Stimulated activated CD8-positive, alpha-beta memory T cell treated with anti-CD3 and anti-CD28 coated beads, Interleukin-12 subunit alpha, Interleukin-12 subunit beta, amount 100 ng/mL, for 24 hours (primary cell): ENCODE data around the gene LMF1.
"Not testable (repeated sequence)": the region's sequence is repeated elsewhere in the genome, so short reads cannot be mapped to it uniquely, and the experiment has no call there.

Experiments used
- DNase-seq: peaks from one replicate; pipeline ENCODE4 v3.0.0-alpha.2; 2020; ENCODE audit errors: extremely low read depth

Gene LMF1

DNA sequence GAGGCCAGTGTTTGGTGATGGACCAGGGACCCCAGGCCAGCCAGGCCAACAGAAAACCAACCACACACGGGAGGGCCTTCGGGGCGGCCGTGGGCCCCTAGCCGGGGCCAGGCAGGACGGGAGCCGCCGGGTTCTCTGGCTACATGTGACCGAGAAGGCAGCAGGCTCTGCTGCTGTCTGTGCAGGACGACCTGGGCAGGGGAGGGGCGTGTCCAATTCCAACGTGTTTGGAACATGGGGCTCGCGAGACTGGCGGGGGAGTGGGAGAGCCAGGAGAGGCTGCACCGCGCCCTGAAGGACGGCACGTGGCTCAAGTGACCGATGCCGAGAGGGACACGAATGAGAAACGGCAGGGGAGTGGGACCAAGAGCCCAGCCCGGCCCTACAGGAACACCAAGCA lies 75.4 kb downstream of the LMF1 start:
- no peak for DNase-seq

- DNase-seq: no peak
Measured at GRCh38 chr16:894841-895240, 75.9 kb downstream of the LMF1 start.

GRCh38 chr16:894136-894535 lies 76.6 kb downstream of the LMF1 start:
- no peak for DNase-seq

DNA sequence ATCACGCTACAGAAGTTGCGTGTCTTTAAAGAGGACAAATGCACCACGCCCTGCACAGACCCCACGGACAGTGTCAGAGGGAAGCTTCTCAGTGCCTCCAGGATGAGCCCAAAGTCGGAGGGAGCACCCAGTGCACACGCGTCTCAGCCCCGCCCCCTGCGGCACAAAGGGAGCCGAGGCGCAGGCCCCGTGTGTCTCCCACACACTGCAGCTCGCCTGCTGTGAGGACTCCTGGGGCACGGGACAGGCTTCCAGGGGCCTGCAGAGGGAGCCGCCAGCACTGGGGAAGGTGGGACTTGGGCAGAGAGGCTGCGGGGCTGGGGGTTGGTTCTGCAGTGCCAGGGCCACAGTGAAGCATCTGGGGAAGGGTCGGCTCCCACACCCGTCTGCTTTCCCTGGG lies 77.4 kb downstream of the LMF1 start:
- DNase-seq: no peak

GRCh38 chr16:892536-893255 lies 78.1 kb downstream of the LMF1 start:
- no peak for DNase-seq

DNA sequence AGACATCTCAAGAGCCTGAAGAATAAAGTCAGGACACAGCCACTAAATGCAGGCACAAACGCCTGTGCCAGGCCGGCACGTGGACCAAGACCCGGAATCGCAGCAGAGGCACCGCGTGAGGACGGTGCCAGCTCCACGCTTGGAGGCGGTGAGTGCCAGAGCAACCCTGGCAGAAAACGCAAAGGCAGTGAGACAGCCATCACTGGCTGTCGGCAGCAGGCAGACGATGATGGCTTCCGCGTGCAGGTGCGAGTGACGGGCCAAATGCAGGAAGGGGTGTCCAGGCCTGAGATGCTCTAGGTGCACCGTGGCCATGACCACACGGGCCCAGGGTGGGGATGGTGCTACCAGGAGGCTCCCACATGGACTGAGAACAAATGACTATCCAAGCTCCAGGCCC lies 78.8 kb downstream of the LMF1 start:
- no peak for DNase-seq

DNA sequence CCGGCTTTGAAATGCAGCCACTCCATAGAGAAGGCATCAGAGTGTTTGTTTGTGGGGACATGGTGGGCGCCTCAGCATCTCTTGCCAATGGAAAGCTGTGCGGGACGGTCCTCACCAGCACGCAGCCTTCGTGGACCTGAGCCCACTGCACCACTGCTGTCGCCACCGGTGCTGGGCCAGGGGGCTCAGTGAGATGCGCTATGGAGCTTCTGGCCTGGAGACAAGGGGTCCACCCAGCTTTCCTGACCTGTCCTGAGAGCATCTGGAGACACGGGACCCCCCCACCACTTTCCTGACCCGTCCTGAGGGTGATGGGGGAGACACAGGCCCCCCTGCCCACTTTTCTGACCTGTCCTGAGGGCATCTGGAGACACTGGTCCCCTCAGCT lies 79.4 kb downstream of the LMF1 start:
- DNase-seq: no peak

- no peak for DNase-seq
Measured at GRCh38 chr16:890716-891352, 80.0 kb downstream of the LMF1 start.

- DNase-seq: no peak
Measured at GRCh38 chr16:890217-890616, 80.6 kb downstream of the LMF1 start.

DNA sequence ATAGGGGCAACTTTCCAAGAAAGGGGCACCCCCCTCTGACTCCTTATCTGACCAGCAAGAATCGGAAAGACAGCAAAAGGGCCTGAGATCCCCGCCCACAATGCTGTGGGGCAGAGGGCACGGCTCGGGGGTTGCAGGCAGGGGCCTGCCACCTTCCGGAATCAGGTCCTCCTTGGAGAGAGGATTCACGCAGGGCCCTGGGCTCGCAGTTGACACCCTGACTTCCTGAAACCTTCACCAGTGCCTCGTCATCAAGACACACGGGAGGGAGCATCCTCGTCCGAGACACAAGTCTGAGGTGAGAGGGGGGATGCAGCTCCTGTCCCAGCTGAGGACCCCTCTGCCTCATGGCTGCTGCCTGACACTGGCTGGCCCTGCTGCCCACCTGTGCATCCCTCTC lies 81.2 kb downstream of the LMF1 start:
- no peak for DNase-seq

- DNase-seq: no peak
Measured at GRCh38 chr16:888901-889570, 81.7 kb downstream of the LMF1 start.

DNA sequence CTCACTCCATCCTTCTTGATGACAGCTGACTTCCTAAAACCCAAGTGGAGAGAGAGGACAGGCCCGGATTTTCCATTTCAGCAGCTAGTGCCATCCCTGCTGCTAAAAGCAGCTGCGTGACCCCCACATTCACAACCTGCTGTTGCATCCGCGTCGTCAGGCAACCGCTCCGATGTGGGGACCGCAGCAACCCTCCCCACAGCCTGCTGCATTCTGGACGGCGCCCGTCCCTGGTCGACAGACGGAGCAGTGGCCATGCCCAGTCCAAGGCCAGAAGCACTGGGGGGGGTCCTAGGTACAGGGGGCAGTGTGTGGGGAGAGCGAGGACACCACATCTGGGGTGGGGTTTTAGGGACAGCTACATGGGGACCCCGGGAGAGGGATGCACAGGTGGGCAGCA lies 82.3 kb downstream of the LMF1 start:
- DNase-seq: not testable (repeated sequence)

GRCh38 chr16:887846-888245 lies 82.9 kb downstream of the LMF1 start:
- DNase-seq: no peak

GRCh38 chr16:886802-887731 lies 83.7 kb downstream of the LMF1 start:
- no peak for DNase-seq

DNA sequence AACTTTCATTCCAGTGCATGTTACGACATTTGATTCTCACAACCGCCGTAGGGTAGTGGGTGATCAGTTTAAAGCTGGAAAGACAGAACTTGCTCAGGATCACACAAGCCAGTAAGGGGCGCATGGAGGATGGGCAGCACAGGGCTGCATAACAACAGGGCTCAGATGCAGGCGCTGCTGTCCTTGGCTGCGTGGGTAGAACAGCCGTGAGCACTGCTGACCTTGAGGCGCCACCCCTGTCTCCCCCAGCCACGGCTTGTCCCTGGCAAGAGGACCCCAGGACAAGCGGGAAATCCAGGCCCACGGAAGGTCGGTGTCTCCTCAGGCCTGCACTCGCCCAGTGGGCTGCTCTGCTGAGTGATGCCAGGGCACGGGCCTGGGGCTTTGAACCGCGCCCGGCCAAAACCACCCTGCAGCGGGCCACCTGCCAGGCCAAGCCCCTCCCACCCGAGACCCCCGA lies 84.7 kb downstream of the LMF1 start:
- no peak for DNase-seq

DNA sequence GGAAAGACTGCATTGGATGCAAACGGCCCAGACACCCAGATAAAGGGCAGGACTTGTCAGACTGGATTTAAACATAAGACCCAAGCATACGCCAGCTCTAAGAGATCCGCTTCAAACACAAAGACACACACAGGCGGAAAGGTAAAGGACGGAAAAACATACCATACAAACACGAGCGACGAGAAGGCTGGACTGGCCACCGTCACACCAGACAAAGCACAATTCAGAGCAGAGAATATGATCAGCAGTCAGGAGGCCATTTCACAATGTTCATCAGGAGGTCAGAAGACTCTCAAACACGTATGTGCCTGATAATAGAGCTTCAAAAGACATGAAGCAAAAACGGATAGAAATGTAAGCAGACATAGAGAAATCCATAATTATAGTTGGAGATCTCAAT lies 85.4 kb downstream of the LMF1 start:
- no peak for DNase-seq

DNA sequence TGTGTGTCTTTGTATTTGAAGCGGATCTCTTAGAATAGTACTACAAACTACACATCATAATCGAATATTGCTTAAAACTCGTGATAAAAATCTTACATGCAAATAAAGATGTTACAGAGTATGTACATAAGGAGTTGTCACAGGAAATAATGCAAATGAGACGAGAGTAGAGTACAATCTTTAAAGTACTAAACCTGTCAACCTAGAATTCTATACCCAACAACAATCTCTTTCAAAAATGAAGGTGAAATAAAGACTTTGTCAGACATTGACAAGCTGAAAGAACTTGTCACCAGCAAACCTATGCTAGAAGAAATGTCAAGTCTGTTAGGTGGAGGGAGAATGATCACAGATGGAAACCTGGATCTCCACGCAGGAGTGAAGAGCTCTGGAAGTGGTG lies 86.6 kb downstream of the LMF1 start:
- no peak for DNase-seq

DNA sequence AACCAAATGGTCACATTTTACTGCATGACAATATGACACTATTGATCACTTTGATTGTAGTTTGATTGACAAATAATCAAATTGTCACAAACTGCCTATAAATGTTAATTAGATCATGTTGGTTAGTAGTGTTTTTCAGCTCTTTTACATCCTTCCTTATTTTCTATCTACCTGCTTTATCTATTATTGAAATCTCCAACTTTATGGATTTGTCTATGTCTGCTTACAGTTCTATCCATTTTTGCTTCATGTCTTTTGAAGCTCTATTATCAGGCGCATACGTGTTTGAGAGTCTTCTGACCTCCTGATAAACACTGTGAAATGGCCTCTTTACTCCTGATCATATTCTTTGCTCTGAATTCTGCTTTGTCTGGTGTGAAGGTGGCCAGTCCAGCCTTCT lies 87.0 kb downstream of the LMF1 start:
- DNase-seq: no peak

DNA sequence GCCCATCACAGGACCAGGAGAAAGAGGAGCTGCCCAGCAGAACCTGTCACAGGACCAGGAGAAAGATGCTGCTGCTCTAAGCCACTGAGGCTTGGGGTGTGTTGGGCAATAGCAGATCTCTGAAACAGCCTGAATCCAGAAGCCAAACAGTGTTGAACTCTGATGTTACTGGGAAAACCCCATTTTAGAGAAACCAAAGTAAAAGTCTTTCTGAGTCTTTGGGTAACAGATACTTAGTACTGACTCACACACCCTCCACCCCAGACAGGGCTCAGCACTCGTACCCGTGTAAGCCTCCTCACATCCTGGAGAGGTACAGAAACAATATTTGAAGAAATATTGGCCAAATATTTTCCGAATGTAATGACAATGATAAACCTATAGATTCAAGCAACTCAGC lies 87.4 kb downstream of the LMF1 start:
- no peak for DNase-seq

DNA sequence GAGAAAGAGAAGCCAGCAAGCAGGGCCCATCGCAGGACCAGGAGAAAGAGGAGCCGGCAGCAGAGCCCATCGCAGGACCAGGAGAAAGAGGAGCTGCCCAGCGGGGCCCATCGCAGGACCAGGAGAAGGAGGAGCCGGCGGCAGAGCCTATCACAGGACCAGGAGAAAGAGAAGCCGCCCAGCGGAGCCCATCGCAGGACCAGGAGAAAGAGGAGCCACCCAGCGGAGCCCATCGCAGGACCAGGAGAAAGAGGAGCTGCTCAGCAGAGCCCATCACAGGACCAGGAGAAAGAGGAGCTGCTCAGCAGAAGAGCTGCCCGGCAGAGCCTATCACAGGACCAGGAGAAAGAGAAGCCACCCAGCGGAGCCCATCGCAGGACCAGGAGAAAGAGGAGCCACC lies 88.1 kb downstream of the LMF1 start:
- not testable (repeated sequence) for DNase-seq

DNA sequence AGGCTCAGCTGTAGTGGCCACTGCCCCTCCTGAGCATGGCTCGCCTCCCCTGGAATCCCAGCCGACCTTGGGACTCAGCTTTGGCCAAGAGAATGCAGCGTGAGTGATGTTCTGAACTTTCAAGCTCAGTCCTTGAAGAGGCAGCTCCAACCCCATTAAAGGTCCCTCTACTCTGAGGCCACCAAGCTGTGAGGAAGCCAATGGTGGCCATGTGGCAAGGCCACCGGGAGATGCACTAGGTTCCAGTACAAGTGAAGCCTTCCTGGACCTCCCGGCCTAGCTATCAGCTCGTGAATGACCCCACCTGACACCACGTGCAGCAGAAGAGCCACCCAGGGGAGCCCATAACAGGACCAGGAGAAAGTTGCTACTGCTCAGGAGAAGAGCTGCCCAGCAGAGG lies 88.5 kb downstream of the LMF1 start:
- DNase-seq: no peak
